Muscle layer of colon (tissue), 2 donors: ENCODE results near the gene MMP13.

Experiments
- H3K27ac ChIP-seq: one replicate; pipeline ENCODE4 v1.7.0; 2013; ENCODE audit warnings: low read depth, mild to moderate bottlenecking, low read length, moderate library complexity
- H3K27me3 ChIP-seq, 2 donors: one replicate each; pipeline ENCODE4 v1.7.0; 2013; ENCODE audit warnings: low read length in 2 of 2, mild to moderate bottlenecking in 2 of 2; ENCODE audit not compliant: insufficient read depth in 2 of 2, control insufficient read depth in 1 of 2
- H3K36me3 ChIP-seq: one replicate; pipeline ENCODE4 v1.7.0; 2013; ENCODE audit warnings: mild to moderate bottlenecking, low read length; ENCODE audit not compliant: insufficient read depth
- H3K4me1 ChIP-seq: one replicate; pipeline ENCODE4 v1.7.0; 2013; ENCODE audit warnings: mild to moderate bottlenecking, low read length; ENCODE audit not compliant: insufficient read depth
- H3K4me3 ChIP-seq, 2 donors: one replicate each; pipeline ENCODE4 v1.7.0; 2013; ENCODE audit warnings: low read length in 2 of 2, low read depth in 1 of 2, mild to moderate bottlenecking in 1 of 2, moderate library complexity in 1 of 2
- H3K9ac ChIP-seq: one replicate; pipeline ENCODE4 v1.7.0; 2013; ENCODE audit warnings: low read length
- H3K9me3 ChIP-seq: one replicate; pipeline ENCODE4 v1.7.0; 2013; ENCODE audit warnings: mild to moderate bottlenecking, low read length
- donor health status: abdominal sarcoma.
- donor health status: Adenocarcinoma of cecum.

The MMP13 gene

DNA sequence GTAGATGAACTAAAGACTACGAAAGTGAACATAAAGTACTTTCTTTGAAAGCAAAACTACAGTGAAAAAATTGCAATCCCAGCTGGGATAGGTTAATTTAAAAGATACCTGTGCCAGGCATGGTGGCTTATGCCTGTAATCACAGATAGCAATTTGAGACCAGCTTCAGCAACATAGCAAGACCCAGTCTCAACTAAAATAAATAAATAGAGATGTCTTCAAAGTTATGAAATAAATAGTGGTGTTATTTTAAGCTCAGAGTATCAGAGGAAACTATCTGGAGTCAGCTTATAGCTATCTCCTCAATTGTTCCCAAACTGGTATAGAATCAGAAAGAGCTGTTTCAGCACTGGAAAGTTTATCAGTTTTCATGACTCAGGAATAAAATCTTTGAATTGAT, 17.3 kb upstream of the MMP13 start:
- H3K9ac ChIP-seq: no peak overlapping the region
- no peaks in the 10 kb centered on the region for H3K36me3 ChIP-seq
- no peak overlapping the region for H3K27ac ChIP-seq
- no peaks in the 10 kb centered on the region for H3K9me3 ChIP-seq
- no peaks in the 10 kb centered on the region for H3K4me1 ChIP-seq
- H3K4me3 ChIP-seq: no peak overlapping the region
- no peaks in the 10 kb centered on the region for H3K27me3 ChIP-seq

DNA sequence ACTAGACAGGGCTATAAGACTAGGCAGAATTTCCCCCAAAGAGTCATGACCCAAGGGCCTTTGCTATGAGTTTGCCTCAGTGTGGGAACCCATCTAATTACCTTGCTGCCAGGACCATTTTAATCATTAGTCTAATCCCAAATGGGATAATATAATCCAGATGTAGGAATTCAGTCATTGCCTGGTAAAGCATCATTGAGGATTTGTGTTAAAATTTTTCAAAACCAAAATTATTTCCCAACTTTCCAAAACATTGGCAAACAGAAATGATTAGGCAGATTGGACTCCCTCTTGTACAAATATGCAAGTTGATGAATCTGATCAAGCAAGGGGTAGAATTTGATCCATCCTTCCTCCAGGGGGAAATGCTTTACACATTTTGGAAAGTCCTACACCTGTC, 16.2 kb upstream of the MMP13 start:
- H3K27me3 ChIP-seq: no peaks in the 10 kb centered on the region
- no peak overlapping the region for H3K9ac ChIP-seq
- H3K4me1 ChIP-seq: no peaks in the 10 kb centered on the region
- no peaks in the 10 kb centered on the region for H3K9me3 ChIP-seq
- H3K4me3 ChIP-seq: no peak overlapping the region
- H3K27ac ChIP-seq: no peak overlapping the region
- no peaks in the 10 kb centered on the region for H3K36me3 ChIP-seq

DNA sequence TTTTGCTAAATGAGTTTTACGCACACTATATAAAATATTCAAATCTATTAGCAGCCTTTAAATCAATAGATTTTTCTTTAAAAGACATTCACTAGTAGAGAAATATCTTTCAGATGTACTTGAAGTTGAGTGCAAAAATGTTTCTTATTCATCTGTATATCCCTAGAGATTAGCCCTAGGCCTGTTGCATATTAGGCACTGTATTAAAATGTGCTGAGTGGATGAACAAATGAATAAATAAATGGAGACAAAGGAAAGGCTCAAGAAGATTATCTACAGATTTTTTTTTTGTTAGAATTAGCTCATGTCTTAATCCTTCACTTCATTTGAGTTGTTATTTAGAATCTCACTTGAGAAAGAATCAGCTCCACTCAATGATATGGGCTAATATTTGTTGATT, 12.0 kb upstream of the MMP13 start:
- H3K4me3 ChIP-seq: no peak overlapping the region
- no peak overlapping the region for H3K9ac ChIP-seq
- no peaks in the 10 kb centered on the region for H3K27me3 ChIP-seq
- H3K4me1 ChIP-seq: no peaks in the 10 kb centered on the region
- no peaks in the 10 kb centered on the region for H3K9me3 ChIP-seq
- H3K36me3 ChIP-seq: no peaks in the 10 kb centered on the region
- H3K27ac ChIP-seq: no peak overlapping the region

DNA sequence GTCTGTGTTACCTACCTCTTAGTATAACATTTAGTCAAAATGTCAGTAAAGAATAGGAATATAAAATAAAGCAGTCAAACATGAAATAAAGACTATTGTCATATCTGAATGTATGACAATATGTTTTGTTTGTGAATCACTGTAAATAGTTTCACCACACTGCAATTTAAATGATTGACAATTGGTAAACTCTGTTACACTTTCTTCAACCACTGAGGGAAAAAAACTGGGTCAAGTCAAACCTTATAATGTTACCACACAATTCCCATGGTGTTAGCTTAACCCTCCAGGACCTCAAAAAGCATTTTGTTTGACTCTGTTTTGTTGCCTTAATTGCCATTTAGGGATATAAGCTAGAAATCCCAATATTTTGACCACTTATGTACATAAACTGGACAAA, 10.5 kb upstream of the MMP13 start:
- Histone ChIP-seq H3K27ac (no peak overlapping the region), H3K9me3 (no peaks in the 10 kb centered on the region), H3K4me1 (no peaks in the 10 kb centered on the region), H3K27me3 (no peaks in the 10 kb centered on the region), H3K9ac (no peak overlapping the region), H3K36me3 (no peaks in the 10 kb centered on the region), H3K4me3 (no peak overlapping the region)

DNA sequence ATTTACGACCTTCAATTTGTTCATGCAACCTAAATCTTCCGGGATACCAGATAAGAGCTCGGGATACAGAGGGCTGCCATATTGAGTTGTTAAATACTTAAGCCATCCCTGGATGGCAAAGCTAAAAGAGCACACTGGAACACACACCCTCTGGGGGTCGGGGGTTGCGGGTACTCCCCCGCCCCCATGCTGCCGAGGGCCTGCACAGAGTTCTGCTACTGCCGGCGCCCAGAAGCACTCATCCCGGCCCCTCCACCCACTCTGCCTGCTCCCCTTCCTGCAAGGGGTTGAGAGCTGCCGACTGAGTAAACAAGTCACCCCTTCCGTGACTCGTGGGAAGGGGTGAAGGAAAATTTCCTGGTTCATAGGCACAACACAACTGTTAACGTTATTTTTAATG, 9.3 kb upstream of the MMP13 start:
- Histone ChIP-seq H3K9ac (no peak overlapping the region), H3K27ac (no peak overlapping the region), H3K9me3 (no peaks in the 10 kb centered on the region), H3K36me3 (no peaks in the 10 kb centered on the region), H3K4me1 (no peaks in the 10 kb centered on the region), H3K27me3 (no peaks in the 10 kb centered on the region), H3K4me3 (no peak overlapping the region)

DNA sequence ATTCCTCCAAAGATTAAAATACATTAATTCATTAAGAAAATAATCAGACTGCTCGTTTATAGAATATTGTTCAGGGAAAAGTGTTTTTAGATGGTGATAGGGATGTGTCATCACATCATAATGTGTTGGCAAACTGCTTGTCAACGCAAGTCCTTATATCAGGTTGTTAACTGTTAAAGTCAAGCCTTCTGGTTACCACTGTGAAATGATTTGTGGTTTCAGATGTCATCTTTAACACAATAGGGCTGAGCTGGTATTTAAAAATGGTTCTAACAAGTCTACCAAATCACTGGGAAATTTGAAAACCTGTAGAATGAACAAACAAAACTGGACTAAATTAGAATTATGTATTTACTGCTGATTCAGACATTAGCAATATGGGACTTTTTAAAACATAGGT, 2.4 kb upstream of the MMP13 start:
- Histone ChIP-seq H3K4me1 (no peaks in the 10 kb centered on the region), H3K9me3 (no peaks in the 10 kb centered on the region), H3K9ac (no peak overlapping the region), H3K36me3 (no peaks in the 10 kb centered on the region), H3K27me3 (no peaks in the 10 kb centered on the region), H3K27ac (no peak overlapping the region), H3K4me3 (no peak overlapping the region)

DNA sequence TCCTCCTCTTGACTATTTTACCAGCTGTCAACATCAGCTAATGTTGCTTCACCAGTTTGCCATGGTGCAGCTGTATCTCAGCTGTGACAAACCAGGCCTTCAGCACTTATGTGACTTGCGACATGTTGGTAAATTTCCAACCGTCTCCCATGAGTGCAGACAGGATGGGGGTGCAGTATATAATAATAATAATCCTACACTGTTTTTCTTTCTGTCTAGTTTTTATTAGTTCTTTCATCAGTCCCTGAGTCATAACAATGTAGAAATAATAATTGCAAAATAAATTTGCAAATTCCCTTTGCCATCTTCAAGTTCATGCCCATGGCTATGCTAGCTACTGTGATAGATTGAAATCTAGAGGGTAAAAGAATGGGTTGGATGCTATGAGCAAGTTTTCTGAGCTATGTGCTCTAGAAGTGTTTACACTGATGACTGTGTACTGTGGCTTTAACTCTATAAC, 4.9 kb downstream of the MMP13 start:
- H3K36me3 ChIP-seq: no peaks in the 10 kb centered on the region
- H3K27ac ChIP-seq: no peak overlapping the region
- H3K27me3 ChIP-seq: no peaks in the 10 kb centered on the region
- H3K4me3 ChIP-seq: no peak overlapping the region
- H3K9ac ChIP-seq: no peak overlapping the region
- no peaks in the 10 kb centered on the region for H3K4me1 ChIP-seq
- H3K9me3 ChIP-seq: no peaks in the 10 kb centered on the region

DNA sequence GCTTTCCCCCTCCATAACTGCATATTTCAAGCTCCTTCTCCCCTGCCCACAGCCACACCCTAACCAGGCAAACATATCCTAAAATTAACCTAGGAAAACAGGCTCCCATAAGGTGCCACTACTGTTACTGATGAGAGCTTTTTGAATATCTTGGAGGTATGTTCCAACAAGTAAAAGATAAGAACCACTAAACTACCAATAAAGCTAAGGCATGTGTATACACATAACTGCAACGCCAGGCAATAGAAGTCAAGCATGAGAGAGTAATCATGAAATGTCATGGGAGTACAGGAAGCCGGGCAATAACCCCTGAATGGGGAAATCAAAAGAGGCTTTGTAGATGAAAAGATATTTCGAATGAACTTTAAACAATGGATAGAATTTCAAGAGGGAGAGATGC, 9.3 kb downstream of the MMP13 start:
- H3K4me3 ChIP-seq: no peak overlapping the region
- no peak overlapping the region for H3K9ac ChIP-seq
- no peaks in the 10 kb centered on the region for H3K27me3 ChIP-seq
- no peaks in the 10 kb centered on the region for H3K4me1 ChIP-seq
- no peaks in the 10 kb centered on the region for H3K9me3 ChIP-seq
- no peaks in the 10 kb centered on the region for H3K36me3 ChIP-seq
- no peak overlapping the region for H3K27ac ChIP-seq

DNA sequence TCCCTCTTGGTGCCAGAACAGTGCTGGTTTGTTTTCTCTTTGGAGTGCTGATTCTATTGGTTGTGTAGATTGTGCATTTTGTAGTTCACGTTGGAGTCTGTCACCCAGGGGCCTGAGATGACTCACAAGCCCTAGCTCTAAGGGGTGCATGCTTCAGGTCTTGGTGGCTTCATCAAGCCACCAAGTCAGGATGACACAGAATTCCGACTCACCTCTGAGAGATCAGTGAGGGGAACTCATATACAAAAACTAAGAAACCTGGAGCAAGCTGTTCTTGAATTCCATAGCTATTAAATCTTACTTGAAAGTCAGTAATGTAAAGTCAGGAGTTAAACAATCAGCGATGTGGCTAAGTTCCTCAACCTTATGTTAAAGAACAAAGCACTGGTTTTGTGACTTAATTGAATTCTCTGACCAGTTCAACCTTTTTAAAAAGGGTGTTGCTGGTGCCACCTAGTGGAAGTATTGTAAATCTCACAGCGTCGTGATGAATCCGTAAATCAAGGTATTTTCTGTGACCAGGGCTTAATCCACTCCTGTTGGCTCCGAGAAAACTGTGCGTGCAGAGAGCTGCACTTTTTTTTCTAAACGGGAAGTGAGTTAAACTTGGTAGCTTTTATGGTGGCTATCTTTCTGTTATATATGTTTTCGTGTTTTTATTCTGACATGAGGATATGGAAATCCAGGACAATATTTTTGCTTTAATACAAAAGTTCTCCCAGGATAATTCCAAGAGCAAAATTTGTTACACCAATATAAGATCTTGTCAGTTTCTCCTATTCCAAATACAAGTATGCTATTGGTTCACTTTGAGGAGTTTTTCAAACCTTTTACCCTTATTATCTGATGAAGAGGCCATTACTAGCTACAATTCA, 14.6 kb downstream of the MMP13 start:
- H3K36me3 ChIP-seq: no peaks in the 10 kb centered on the region
- H3K9me3 ChIP-seq: no peaks in the 10 kb centered on the region
- no peak overlapping the region for H3K4me3 ChIP-seq
- no peaks in the 10 kb centered on the region for H3K27me3 ChIP-seq
- no peak overlapping the region for H3K27ac ChIP-seq
- H3K4me1 ChIP-seq: no peaks in the 10 kb centered on the region
- no peak overlapping the region for H3K9ac ChIP-seq

DNA sequence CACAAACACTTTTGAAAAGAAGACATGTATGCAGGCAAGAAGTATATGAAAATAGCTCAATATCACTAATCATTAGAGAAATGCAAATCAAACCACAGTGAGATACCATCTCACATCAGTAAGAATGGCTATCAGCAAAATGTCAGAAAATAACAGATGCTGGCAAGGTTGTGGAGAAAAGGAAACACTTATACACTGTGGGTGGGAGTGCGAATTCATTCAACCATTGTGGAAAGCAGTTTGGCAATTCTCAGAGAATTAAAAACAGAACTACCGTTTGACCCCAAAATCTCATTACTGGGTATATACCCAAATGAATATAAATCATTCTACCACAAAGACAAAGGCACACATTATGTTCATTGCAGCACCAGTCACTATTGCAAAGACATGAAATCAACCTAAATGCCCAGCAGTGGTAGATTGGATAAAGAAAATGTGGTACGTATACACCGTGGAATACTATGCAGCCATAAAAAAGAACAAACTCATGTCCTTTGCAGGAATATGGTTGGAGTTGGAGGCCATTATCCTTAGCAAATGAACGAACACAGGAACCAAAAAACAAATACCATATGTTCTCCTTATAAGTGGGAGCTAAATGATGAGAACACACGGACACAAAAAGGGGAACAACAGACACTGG, 18.5 kb downstream of the MMP13 start:
- H3K4me1 ChIP-seq: no peaks in the 10 kb centered on the region
- H3K4me3 ChIP-seq: no peak overlapping the region
- H3K9me3 ChIP-seq: no peaks in the 10 kb centered on the region
- no peak overlapping the region for H3K9ac ChIP-seq
- no peak overlapping the region for H3K27ac ChIP-seq
- no peaks in the 10 kb centered on the region for H3K27me3 ChIP-seq
- H3K36me3 ChIP-seq: no peaks in the 10 kb centered on the region

DNA sequence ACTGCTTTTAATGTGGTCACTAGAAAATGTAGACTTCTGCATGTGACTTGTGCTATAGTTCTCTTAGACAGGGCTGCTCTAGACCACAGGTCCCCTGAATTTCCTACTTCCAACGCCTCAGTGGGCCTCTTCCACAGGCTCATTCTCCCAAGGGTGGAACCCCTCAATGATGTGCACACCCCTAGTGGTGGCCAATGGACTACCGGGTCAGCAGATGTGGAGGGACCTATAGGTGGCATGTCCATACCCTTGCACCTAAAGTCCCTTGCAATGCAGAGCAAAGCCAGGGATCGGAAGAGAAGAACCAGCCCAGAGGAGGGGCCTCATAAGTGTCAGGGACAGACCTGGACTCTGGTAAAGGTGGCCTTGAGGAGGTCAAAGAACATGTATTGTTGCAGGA, 20.0 kb downstream of the MMP13 start:
- Histone ChIP-seq H3K36me3 (no peaks in the 10 kb centered on the region), H3K27ac (no peak overlapping the region), H3K4me3 (no peak overlapping the region), H3K4me1 (no peaks in the 10 kb centered on the region), H3K9me3 (no peaks in the 10 kb centered on the region), H3K9ac (no peak overlapping the region), H3K27me3 (no peaks in the 10 kb centered on the region)

DNA sequence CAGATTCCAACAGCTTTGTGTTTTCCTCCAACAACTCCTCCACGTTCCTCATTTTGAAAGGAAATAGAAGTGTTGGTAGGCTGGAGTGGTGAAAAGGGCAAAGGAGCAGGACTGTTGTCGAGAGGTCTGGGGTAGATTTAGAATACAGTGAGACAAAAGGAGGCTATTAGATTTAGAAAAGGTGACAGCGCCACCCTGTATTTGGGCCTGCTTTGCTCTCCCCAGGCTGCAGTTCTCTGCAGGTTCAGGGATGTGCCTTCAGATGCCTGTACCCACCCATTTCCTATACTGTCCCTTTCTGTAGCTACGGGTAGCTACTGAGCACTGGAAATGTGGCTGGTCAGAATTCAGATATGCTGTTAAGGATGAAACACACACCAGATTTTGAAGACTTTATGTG, 20.8 kb downstream of the MMP13 start:
- no peak overlapping the region for H3K27ac ChIP-seq
- no peak overlapping the region for H3K4me3 ChIP-seq
- no peak overlapping the region for H3K9ac ChIP-seq
- H3K27me3 ChIP-seq: no peaks in the 10 kb centered on the region
- no peaks in the 10 kb centered on the region for H3K4me1 ChIP-seq
- H3K9me3 ChIP-seq: no peaks in the 10 kb centered on the region
- H3K36me3 ChIP-seq: no peaks in the 10 kb centered on the region
